HEK293T (cell line): ENCODE measurements around the gene SLC8B1.

ENCODE experiments used
- CTCF ChIA-PET: fragments of 350-600 bp; formaldehyde crosslinking; extraction: SDS; loops from one replicate; lab custom pipeline; 2021; ENCODE audit warnings: antibody characterized with exemption, inconsistent platforms; lab: Yijun Ruan, JAX
- POLR2A ChIA-PET: fragments of 350-600 bp; formaldehyde crosslinking; extraction: SDS; loops from one replicate; lab custom pipeline; 2020; ENCODE audit warnings: antibody characterized with exemption, inconsistent platforms; lab: Yijun Ruan, JAX
- DNase-seq: peaks from one replicate; pipeline ENCODE4 v3.0.0; 2012; ENCODE audit warnings: mixed read lengths; ENCODE audit errors: extremely low spot score
- ARNT ChIP-seq: fragments of 450-650 bp; IDR thresholded peaks from 2 replicates; pipeline ENCODE4 v1.6.1; 2017; ENCODE audit warnings: mild to moderate bottlenecking
- BHLHE40 ChIP-seq: fragments of 450-650 bp; IDR thresholded peaks from 2 replicates; pipeline ENCODE4 v1.6.1; 2016; ENCODE audit warnings: mild to moderate bottlenecking, moderate library complexity, borderline replicate concordance
- CTBP1 ChIP-seq: fragments of 450-650 bp; IDR thresholded peaks from 2 replicates; pipeline ENCODE4 v1.6.1; 2016; ENCODE audit warnings: borderline replicate concordance
- ELF4 ChIP-seq: fragments of 450-650 bp; IDR thresholded peaks from 2 replicates; pipeline ENCODE4 v1.6.1; 2017; ENCODE audit warnings: antibody characterized with exemption
- FOXA1 ChIP-seq: fragments of 450-650 bp; IDR thresholded peaks from 2 replicates; pipeline ENCODE4 v1.6.1; 2016; ENCODE audit warnings: mild to moderate bottlenecking
- FOXK2 ChIP-seq: fragments of 450-650 bp; IDR thresholded peaks from 2 replicates; pipeline ENCODE4 v1.6.1; 2016; ENCODE audit warnings: mild to moderate bottlenecking
- FOXM1 ChIP-seq: fragments of 450-650 bp; IDR thresholded peaks from 2 replicates; pipeline ENCODE4 v1.6.1; 2017; ENCODE audit warnings: mild to moderate bottlenecking, borderline replicate concordance
- HDGF ChIP-seq: fragments of 450-650 bp; IDR thresholded peaks from 2 replicates; pipeline ENCODE4 v1.6.1; 2017; ENCODE audit warnings: antibody characterized with exemption, borderline replicate concordance
- L3MBTL2 ChIP-seq: fragments of 450-650 bp; conservative IDR thresholded peaks from 2 replicates; pipeline ENCODE4 v1.6.1; 2016; ENCODE audit warnings: mild to moderate bottlenecking
- LEF1 ChIP-seq: fragments of 450-650 bp; IDR thresholded peaks from 2 replicates; pipeline ENCODE4 v1.6.1; 2017; ENCODE audit warnings: mild to moderate bottlenecking, borderline replicate concordance
- NFRKB ChIP-seq: fragments of 450-650 bp; IDR thresholded peaks from 2 replicates; pipeline ENCODE4 v1.6.1; 2016; ENCODE audit warnings: mild to moderate bottlenecking, moderate library complexity
- PKNOX1 ChIP-seq: fragments of 450-650 bp; IDR thresholded peaks from 2 replicates; pipeline ENCODE4 v1.6.1; 2016
- SP1 ChIP-seq: fragments of 450-650 bp; IDR thresholded peaks from 2 replicates; pipeline ENCODE4 v1.6.1; 2017
- SUZ12 ChIP-seq: fragments of 450-650 bp; IDR thresholded peaks from 2 replicates; pipeline ENCODE4 v1.6.1; 2016; ENCODE audit warnings: mild to moderate bottlenecking
- TARDBP ChIP-seq: fragments of 450-650 bp; IDR thresholded peaks from 2 replicates; pipeline ENCODE4 v1.6.1; 2016
- ZNF384 ChIP-seq: fragments of 450-650 bp; IDR thresholded peaks from 2 replicates; pipeline ENCODE4 v1.6.1; 2016

SLC8B1 gene

GRCh38 chr12:113271853-113272561 is 62.9 kb downstream of the SLC8B1 start:
- no peak for DNase-seq
- ChIA-PET CTCF (no interaction called here), POLR2A (no interaction called here)
- no peak for TF ChIP-seq PKNOX1
- no peak for TF ChIP-seq NFRKB
- no peak for TF ChIP-seq CTBP1
- TF ChIP-seq ELF4: no peak
- no peak for TF ChIP-seq ZNF384
- TF ChIP-seq SP1: no peak
- TF ChIP-seq BHLHE40: no peak
- no peak for TF ChIP-seq FOXM1
- TF ChIP-seq TARDBP: no peak
- no peak for TF ChIP-seq FOXK2
- no peak for TF ChIP-seq HDGF
- no peak for TF ChIP-seq L3MBTL2
- TF ChIP-seq SUZ12: no peak
- no peak for TF ChIP-seq FOXA1
- no peak for TF ChIP-seq ARNT
- no peak for TF ChIP-seq LEF1

- TF ChIP-seq LEF1 (no peak), L3MBTL2 (no peak), PKNOX1 (no peak), TARDBP (no peak), FOXK2 (no peak), NFRKB (no peak), BHLHE40 (no peak), FOXA1 (no peak), ARNT (no peak), FOXM1 (no peak), CTBP1 (no peak), SUZ12 (no peak), ELF4 (no peak), HDGF (no peak), ZNF384 (no peak), SP1 (no peak)
- ChIA-PET POLR2A (no interaction called here), CTCF (no interaction called here)
- no peak for DNase-seq
Measured at GRCh38 chr12:113271466-113271852, 63.5 kb downstream of the SLC8B1 start.

- POLR2A ChIA-PET: no interaction called here
- TF ChIP-seq L3MBTL2 (no peak), ARNT (no peak), NFRKB (no peak), FOXK2 (no peak), TARDBP (no peak), SUZ12 (no peak), HDGF (no peak)
- no peak for DNase-seq
- CTCF ChIA-PET: no interaction called here
Measured at GRCh38 chr12:113270709-113271009, 64.2 kb downstream of the SLC8B1 start.

GRCh38 chr12:113269257-113269943 is 65.5 kb downstream of the SLC8B1 start:
- ChIA-PET CTCF (no interaction called here), POLR2A (no interaction called here)
- TF ChIP-seq LEF1 (no peak), SUZ12 (no peak), NFRKB (no peak)
- DNase-seq: no peak

GRCh38 chr12:113268621-113269020 is 66.3 kb downstream of the SLC8B1 start:
- POLR2A ChIA-PET: no interaction called here

More at GRCh38 chr12:113268621-113269020, 66.3 kb downstream of the SLC8B1 start:
- CTCF ChIA-PET: no interaction called here
- TF ChIP-seq SP1: no peak
- TF ChIP-seq ARNT: no peak
- no peak for TF ChIP-seq L3MBTL2
- TF ChIP-seq ELF4: no peak
- no peak for TF ChIP-seq HDGF
- TF ChIP-seq NFRKB: no peak
- no peak for TF ChIP-seq ZNF384
- no peak for TF ChIP-seq SUZ12
- no peak for TF ChIP-seq FOXA1
- TF ChIP-seq LEF1: no peak
- no peak for TF ChIP-seq FOXM1
- no peak for TF ChIP-seq CTBP1
- no peak for TF ChIP-seq PKNOX1
- DNase-seq: no peak
